GM12878 (cell line): ENCODE results near the gene BLOC1S5. TPM values are rescaled to one million over a fixed set of nuclear protein-coding genes. Genes with fewer than 3 reads are reported as not detected.

Experiments used
- ATAC-seq: fragments of 200-7000 bp; cut with Tn5 transposase; 3 replicates; pipeline ENCODE4 v1.9.1; 2020; ENCODE audit warnings: mild to moderate bottlenecking, moderate library complexity
- BruUV-seq: library from RNA; stranded (reverse); fragments of 400-500 nt; replicated peaks from 2 replicates; lab custom pipeline; 2021; lab: Mats Ljungman, UMichigan
- CTCF ChIA-PET: fragments of 300-600 bp; sonication (Branson Sonifier 250); formaldehyde crosslinking; extraction: SDS; loops from one replicate; lab custom pipeline; 2021; ENCODE audit warnings: inconsistent platforms; lab: Yijun Ruan, JAX
- POLR2A ChIA-PET: fragments of 350-600 bp; formaldehyde crosslinking; extraction: SDS; loops from one replicate; lab custom pipeline; 2021; ENCODE audit warnings: inconsistent platforms; lab: Charles Lee
- RAD21 ChIA-PET: fragments of 300-600 bp; sonication (Branson Sonifier 250); formaldehyde crosslinking; loops from one replicate; lab custom pipeline; 2023; ENCODE audit warnings: antibody characterized with exemption; ENCODE audit not compliant: unreplicated experiment; lab: Charles Lee
- SMC1A ChIA-PET: fragments of 300-600 bp; sonication (Branson Sonifier 250); formaldehyde crosslinking; loops from one replicate; lab custom pipeline; 2023; ENCODE audit not compliant: unreplicated experiment, uncharacterized antibody; lab: Charles Lee
- DNase-seq: peaks from one replicate; pipeline ENCODE4 v3.0.0-alpha.2; 2011; ENCODE audit warnings: low read depth, low spot score
- FAIRE-seq: peaks from 3 replicates; lab custom pipeline; 2011; peaks lifted over from hg19 to GRCh38; lab: Jason Lieb, UNC
- H2AFZ ChIP-seq: 2 replicates; pipeline ENCODE4 v1.6.0; 2011; ENCODE audit warnings: low read depth, low read length, control low read depth; ENCODE audit not compliant: control insufficient read depth
- H3K27ac ChIP-seq: 2 replicates; pipeline ENCODE4 v1.5.1; 2011; ENCODE audit warnings: control low read depth; ENCODE audit not compliant: control insufficient read depth, insufficient read depth
- H3K27me3 ChIP-seq, 2 experiments: replicated peaks in 1 of 2; 2 replicates each; pipeline versions ENCODE4 v1.6.0 to v1.6.1; 2011; ENCODE audit warnings: low read length in 1 of 2; ENCODE audit not compliant: control insufficient read depth in 2 of 2, insufficient read depth in 2 of 2
- H3K36me3 ChIP-seq, 2 experiments: 2 replicates each; pipeline ENCODE4 v1.5.1; 2011; ENCODE audit warnings: low read length in 1 of 2; ENCODE audit not compliant: control insufficient read depth in 2 of 2, insufficient read depth in 2 of 2
- H3K4me1 ChIP-seq: 2 replicates; pipeline ENCODE4 v1.6.1; 2011; ENCODE audit warnings: mild to moderate bottlenecking, low read length, moderate library complexity, mixed read lengths; ENCODE audit not compliant: control insufficient read depth, insufficient read depth
- H3K4me2 ChIP-seq: 2 replicates; pipeline ENCODE4 v1.6.0; 2011; ENCODE audit warnings: control low read depth; ENCODE audit not compliant: control insufficient read depth, insufficient read depth
- H3K4me3 ChIP-seq: fragments of 200-600 bp; sonication (generic); 2 replicates; pipeline ENCODE4 v1.5.1; 2016
- H3K79me2 ChIP-seq: 2 replicates; pipeline ENCODE4 v1.6.0; 2011; ENCODE audit warnings: low read length; ENCODE audit not compliant: control insufficient read depth, insufficient read depth
- H3K9ac ChIP-seq: 2 replicates; pipeline ENCODE4 v1.8.0; 2011; ENCODE audit warnings: low read length, control low read depth, mixed read lengths; ENCODE audit not compliant: control insufficient read depth, insufficient read depth
- H3K9me3 ChIP-seq: replicated peaks from 3 replicates; pipeline ENCODE4 v1.5.1; 2011; ENCODE audit warnings: mild to moderate bottlenecking, low read length; ENCODE audit not compliant: control insufficient read depth, insufficient read depth
- H4K20me1 ChIP-seq: 2 replicates; pipeline ENCODE4 v1.6.0; 2011; ENCODE audit not compliant: control insufficient read depth, insufficient read depth
- BRCA1 ChIP-seq: IDR thresholded peaks from 2 replicates; pipeline ENCODE4 v1.6.1; 2011; ENCODE audit warnings: low read depth, low read length, improper control_type of control experiment
- CEBPB ChIP-seq, 2 experiments: fragments of 150-350 bp in 1 of 2; IDR thresholded peaks; 2 replicates each; pipeline ENCODE4 v1.6.1; 2012 to 2014; ENCODE audit warnings: low read depth in 2 of 2, low read length in 2 of 2, borderline replicate concordance in 1 of 2, inconsistent platforms in 1 of 2
- CTCF ChIP-seq, 3 experiments: IDR thresholded peaks in 2 of 3; conservative IDR thresholded peaks in 1 of 3; 2 replicates each; pipeline ENCODE4 v1.5.1; 2011; ENCODE audit warnings: low read depth in 3 of 3, low read length in 3 of 3, mild to moderate bottlenecking in 3 of 3, control low read depth in 2 of 3, moderate library complexity in 2 of 3, inconsistent platforms in 1 of 3, mixed read lengths in 1 of 3; ENCODE audit not compliant: control insufficient read depth in 2 of 3, insufficient read depth in 1 of 3; ENCODE audit errors: extremely low read depth in 1 of 3
- NBN ChIP-seq: fragments of 450-650 bp; IDR thresholded peaks from 2 replicates; pipeline ENCODE4 v1.6.1; 2016
- NKRF ChIP-seq: fragments of 450-650 bp; conservative IDR thresholded peaks from 2 replicates; pipeline ENCODE4 v1.6.1; 2017; ENCODE audit warnings: mild to moderate bottlenecking, moderate library complexity
- PAX8 ChIP-seq: fragments of 450-650 bp; IDR thresholded peaks from 2 replicates; pipeline ENCODE4 v1.6.1; 2017; ENCODE audit warnings: mild to moderate bottlenecking, moderate library complexity
- RB1 ChIP-seq: fragments of 450-650 bp; formaldehyde crosslinking; IDR thresholded peaks from 2 replicates; pipeline ENCODE4 v1.6.1; 2017; ENCODE audit warnings: mild to moderate bottlenecking, borderline replicate concordance
- RBBP5 ChIP-seq: fragments of 200-600 bp; sonication (generic); conservative IDR thresholded peaks from 2 replicates; pipeline ENCODE4 v1.6.1; 2016
- SPI1 ChIP-seq: IDR thresholded peaks from 2 replicates; pipeline ENCODE4 v1.6.1; 2011; ENCODE audit warnings: low read depth, mild to moderate bottlenecking, low read length, moderate library complexity, borderline replicate concordance; ENCODE audit not compliant: insufficient read depth
- TAF1 ChIP-seq: IDR thresholded peaks from 2 replicates; pipeline ENCODE4 v1.6.1; 2011; ENCODE audit warnings: mild to moderate bottlenecking, low read depth, low read length, borderline replicate concordance
- WGBS: methylation state at CpG from one replicate; pipeline ENCODE4 v1.1.6; 2016; ENCODE audit warnings: low lambda C conversion rate; ENCODE audit not compliant: insufficient replicate concordance, insufficient coverage; ENCODE audit errors: missing lambda C conversion rate; 5-methylcytosine and 5-hydroxymethylcytosine counted together
- in situ Hi-C: fragments of 300-500 bp; cut with MboI; formaldehyde crosslinking; loops from 9 replicates; pipeline ENCODE4 v1.14.3; 2018; ENCODE audit warnings: mixed read lengths
- intact Hi-C: fragments of 100-400 bp; cut with micrococcal nuclease; formaldehyde crosslinking; loops from one replicate; pipeline ENCODE4 v1.14.2; 2022; ENCODE audit not compliant: unreplicated experiment
- polyA plus RNA-seq, 11 experiments: library from polyadenylated mRNA; depleted of rRNA in 4 of 11; unstranded in 6 of 11; stranded (reverse) in 5 of 11; fragments of >200 nt; fragmentation: Nextera tagmentation in 4 of 11; fragmentation: Illumina TruSeq in 1 of 11; extraction: Ambion mirVana in 4 of 11; extraction: Trizol in 1 of 11; gene quantifications; 1 replicate in 1 of 11; 2 replicates in 10 of 11; pipeline versions ENCODE4 v1.2.1 to v1.2.3, GENCODE V29; 2011 to 2016; ENCODE audit warnings: inconsistent platforms in 2 of 11, missing spikeins in 2 of 11, low read depth in 1 of 11
- total RNA-seq, 4 experiments: library from RNA; depleted of rRNA in 3 of 4; stranded (reverse); fragments of >200 nt in 3 of 4; fragmentation: Illumina TruSeq in 1 of 4; extraction: Trizol in 1 of 4; gene quantifications; 2 replicates each; pipeline versions ENCODE4 v1.2.1 to v1.2.3, GENCODE V29; 2013 to 2021

The BLOC1S5 gene
- total and polyA plus RNA-seq, 10 of the 15 experiments (the other 5 are each of a cell fraction or from before 2014, with no cell fraction given), result 4.3 to 22.2 (median 16.1) TPM

- ChIA-PET SMC1A (no interaction called here), CTCF (interaction anchor here (0.9 to 1.6 kb wide), 2 partner anchors 19 to 25 kb away, joined by 3 read pairs; partner anchors contain the start of gene EEF1E1), RAD21 (no interaction called here), POLR2A (no interaction called here)
- intact Hi-C loops (no loop called here), in situ Hi-C loops (no loop called here)
- peaks cover 3% of the 10 kb centered on the region; the same call in 1 of the 2 replicates for H3K4me1 ChIP-seq
- DNase-seq (no peak), ATAC-seq (no peak), FAIRE-seq (no peak)
- H3K79me2 ChIP-seq, result no peaks in the 10 kb centered on the region
- no peak overlapping the region for H3K4me2 ChIP-seq
- H3K9me3 ChIP-seq, result no peaks in the 10 kb centered on the region
- no peaks in the 10 kb centered on the region for H4K20me1 ChIP-seq
- WGBS, result 0% methylated on average over 2 of the region's 2 CpGs
- H3K27ac ChIP-seq, result no peak overlapping the region
- peaks cover 0 to 5% of the 10 kb centered on the region in 2 experiments; a peak in 2 of 4 replicates for H3K36me3 ChIP-seq
- H2AFZ ChIP-seq, result no peak overlapping the region
- no peak for TF ChIP-seq SPI1
- no peak for TF ChIP-seq PAX8
- no peak for TF ChIP-seq CEBPB (IDR thresholded peaks at IDR 0.05; ENCODE audit: borderline replicate concordance in 1 of 2, low read depth in 2 of 2, low read length in 2 of 2)
- TF ChIP-seq TAF1, result no peak
- no peak for TF ChIP-seq BRCA1
- no peak for TF ChIP-seq NBN
- TF ChIP-seq CTCF (IDR thresholded peaks at IDR 0.05 in 2 of 3, conservative IDR thresholded peaks at IDR 0.05 in 1 of 3; ENCODE audit: control insufficient read depth in 2 of 3, extremely low read depth in 1 of 3, insufficient read depth in 1 of 3, low read depth in 3 of 3, low read length in 3 of 3), result no peak
- no peak for TF ChIP-seq RB1
- TF ChIP-seq NKRF, result no peak
- no peak for TF ChIP-seq RBBP5
- H3K9ac ChIP-seq, result no peak overlapping the region
- H3K4me3 ChIP-seq, result no peak overlapping the region
- no peaks in the 10 kb centered on the region for H3K27me3 ChIP-seq
- no TSS peak for BruUV-seq
Observed at GRCh38 chr6:8077991-8078390, 13.8 kb upstream of the BLOC1S5 start.
